SIG-M5 (cell line): ENCODE measurements around the gene TOMM22.

ENCODE experiments used
- DNase-seq: peaks from one replicate; lab custom pipeline; 2025; lab: John Stamatoyannopoulos, UW

TOMM22 gene

DNA sequence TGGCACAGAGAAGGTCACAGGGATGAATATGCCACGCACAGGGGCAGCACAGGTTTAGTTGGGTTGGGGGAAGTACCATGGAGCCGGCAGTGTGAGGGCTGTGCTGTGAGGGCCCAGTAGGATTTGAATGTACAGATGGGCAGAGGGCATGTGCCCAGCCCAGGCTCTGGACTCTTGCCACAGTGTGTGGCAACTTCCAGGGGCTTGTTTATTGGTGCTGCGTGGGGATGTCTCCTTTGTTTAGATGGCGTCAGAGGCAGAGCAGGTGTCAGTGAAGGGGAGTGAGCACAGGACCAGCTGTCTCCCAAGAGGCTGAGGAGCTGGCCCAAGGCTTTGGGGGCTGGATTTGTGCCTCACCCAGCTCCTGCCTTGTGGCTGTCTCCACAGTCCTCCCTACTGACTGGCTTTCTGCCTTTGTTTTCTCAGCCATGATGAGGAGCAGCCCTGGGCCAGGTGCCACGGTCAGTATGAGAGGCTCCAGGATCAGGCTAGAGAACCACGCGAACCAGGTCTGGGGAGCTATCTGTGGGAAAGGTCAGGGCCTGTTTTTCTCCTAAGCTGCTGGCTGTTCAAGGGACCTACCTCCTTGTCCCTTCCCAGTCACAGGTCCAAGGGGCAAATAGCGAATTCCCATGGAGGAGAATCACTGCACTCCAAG, 52.1 kb downstream of the TOMM22 start:
- DNase-seq: no peak

DNA sequence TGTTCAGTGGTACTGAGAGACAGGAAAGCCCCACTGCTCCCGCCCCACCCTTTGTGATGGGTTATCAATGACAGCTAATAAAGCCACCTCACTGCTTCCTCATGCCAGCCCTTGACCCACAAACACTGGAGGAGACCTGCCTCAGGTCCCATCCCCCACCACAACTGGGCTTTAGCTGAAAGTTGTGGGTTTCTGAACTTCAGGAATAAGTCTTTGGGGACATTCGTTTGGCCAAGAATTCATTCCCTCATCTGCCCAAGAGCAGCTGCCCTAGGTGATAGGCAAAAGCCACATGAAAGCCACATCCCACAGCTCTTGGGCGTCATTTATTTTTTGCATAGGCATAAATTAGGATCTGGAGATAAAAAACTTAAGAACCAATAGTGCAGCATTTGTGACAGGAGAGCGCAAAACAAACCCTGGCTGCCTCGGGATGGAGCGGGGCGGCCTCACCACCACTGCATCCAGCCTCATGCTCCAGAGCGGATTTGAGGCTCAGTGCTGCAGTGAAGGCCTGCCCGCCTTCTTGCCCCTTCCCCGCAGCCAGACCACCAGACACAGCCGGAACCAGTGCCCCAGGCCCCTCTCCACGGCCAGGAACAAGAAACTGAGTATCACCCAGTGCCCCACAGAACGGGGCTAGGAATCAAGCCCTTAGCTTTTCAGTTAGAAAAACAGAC, 52.8 kb downstream of the TOMM22 start:
- DNase-seq: no peak
